CD4-positive, alpha-beta T cell (primary cell): ENCODE results near the gene POLH. TPM values are rescaled to one million over a fixed set of nuclear protein-coding genes. Genes with fewer than 3 reads are reported as not detected.

Experiments used
- ATAC-seq: fragments of 200-7000 bp; cut with Tn5 transposase; one replicate; pipeline ENCODE4 v1.10.0; 2022; ENCODE audit warnings: mild to moderate bottlenecking; ENCODE audit not compliant: poor library complexity
- CTCF ChIA-PET: fragments of 350-600 bp; sonication (Branson Sonifier 250); formaldehyde crosslinking; loops from one replicate; lab custom pipeline; 2021; ENCODE audit warnings: antibody characterized with exemption, inconsistent platforms; lab: Charles Lee
- POLR2A ChIA-PET: fragments of 350-600 bp; sonication (Branson Sonifier 250); formaldehyde crosslinking; loops from one replicate; lab custom pipeline; 2021; ENCODE audit warnings: antibody characterized with exemption, inconsistent platforms; lab: Charles Lee
- DNase-seq, 14 experiments: peaks; one replicate each; pipeline ENCODE4 v3.0.0-alpha.2; 2013 to 2020; ENCODE audit warnings: mixed read lengths in 2 of 14
- H3K27ac ChIP-seq, 2 donors: one replicate each; pipeline versions ENCODE4 v1.5.1 to v1.7.0; 2013; ENCODE audit warnings: low read length in 2 of 2, low read depth in 1 of 2, mild to moderate bottlenecking in 1 of 2
- H3K27me3 ChIP-seq, 2 experiments: 1 replicate in 1 of 2; 2 replicates in 1 of 2; pipeline versions ENCODE4 v1.6.1 to v1.7.0; 2013; ENCODE audit warnings: low read length in 2 of 2, control low read depth in 1 of 2, mild to moderate bottlenecking in 1 of 2, moderate library complexity in 1 of 2; ENCODE audit not compliant: insufficient read depth in 2 of 2, control insufficient read depth in 1 of 2
- H3K36me3 ChIP-seq: one replicate; pipeline ENCODE4 v1.6.1; 2013; ENCODE audit warnings: low read length, control low read depth; ENCODE audit not compliant: insufficient read depth
- H3K4me1 ChIP-seq: one replicate; pipeline ENCODE4 v1.6.1; 2013; ENCODE audit warnings: low read length, control low read depth; ENCODE audit not compliant: insufficient read depth
- H3K4me3 ChIP-seq: one replicate; pipeline ENCODE4 v1.5.1; 2013; ENCODE audit warnings: mild to moderate bottlenecking, low read length, moderate library complexity
- H3K9me3 ChIP-seq, 2 experiments: 1 replicate in 1 of 2; 2 replicates in 1 of 2; pipeline versions ENCODE4 v1.6.1 to v1.7.0; 2013; ENCODE audit warnings: low read length in 2 of 2, mild to moderate bottlenecking in 2 of 2, control low read depth in 1 of 2, moderate library complexity in 1 of 2; ENCODE audit not compliant: control insufficient read depth in 1 of 2, insufficient read depth in 1 of 2
- H3K27ac Mint-ChIP-seq: one replicate; pipeline ENCODE4 v1.8.0; 2020; ENCODE audit warnings: mixed read lengths
- H3K27me3 Mint-ChIP-seq: one replicate; pipeline ENCODE4 v1.8.0; 2021; ENCODE audit warnings: mixed read lengths
- H3K36me3 Mint-ChIP-seq: one replicate; pipeline ENCODE4 v1.8.0; 2021; ENCODE audit warnings: low read depth, mixed read lengths
- H3K4me1 Mint-ChIP-seq: one replicate; pipeline ENCODE4 v1.8.0; 2021; ENCODE audit warnings: low read depth, mixed read lengths
- H3K4me3 Mint-ChIP-seq: one replicate; pipeline ENCODE4 v1.8.0; 2020; ENCODE audit warnings: mild to moderate bottlenecking, mixed read lengths
- H3K9me3 Mint-ChIP-seq: one replicate; pipeline ENCODE4 v1.8.0; 2020; ENCODE audit warnings: mixed read lengths
- CTCF ChIP-seq: fragments of 200-600 bp; IDR thresholded peaks from one replicate; pipeline ENCODE4 v1.8.0; 2022; ENCODE audit warnings: antibody characterized with exemption, mild to moderate bottlenecking
- intact Hi-C, 2 experiments: fragments of 100-400 bp; cut with DNase I in 1 of 2; cut with micrococcal nuclease in 1 of 2; formaldehyde crosslinking; loops; one replicate each; pipeline versions ENCODE4 v1.15.1 to v1.9.0; 2023 to 2025; cut with DNase I, micrococcal nuclease
- total RNA-seq, 174 experiments: library from RNA in 2 of 174; stranded (reverse) in 2 of 174; gene quantifications; one replicate each; pipeline ENCODE4 v1.2.3 and lab custom pipeline; 2021 to 2026

The POLH gene
- total RNA-seq, 2 experiments from 2014 or later, result 4.2 to 4.4 TPM

DNA sequence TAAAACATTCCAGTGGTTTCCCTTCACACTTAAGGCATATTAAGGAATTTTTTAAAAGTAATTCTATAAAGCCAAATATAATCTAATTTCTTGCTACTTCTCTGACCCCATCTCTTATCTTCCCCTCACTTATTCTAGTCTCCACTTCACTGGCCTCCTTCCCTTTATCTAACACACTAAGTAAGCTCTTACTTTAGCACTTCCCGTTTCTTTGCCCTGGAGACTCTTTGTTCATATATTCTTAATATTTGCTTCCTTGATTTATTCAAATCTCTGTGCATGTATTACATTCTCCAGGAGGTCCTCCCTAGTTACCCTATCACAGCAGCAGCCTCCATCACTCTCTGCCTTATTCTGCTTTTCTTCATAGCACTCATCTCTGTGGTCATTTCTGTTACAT lies 32.8 kb downstream of the POLH start:
- POLR2A ChIA-PET, result interaction anchor here (1.7 kb wide), 1 partner anchor 27 kb away, joined by 4 read pairs; the partner anchor contains the start of gene MAD2L1BP
- no peak overlapping the region for H3K4me3 ChIP-seq
- no peaks in the 10 kb centered on the region for H3K27me3 ChIP-seq
- H3K4me1 Mint-ChIP-seq, result no peaks in the 10 kb centered on the region
- ATAC-seq, result no peak
- TF ChIP-seq CTCF, result no peak
- H3K27ac Mint-ChIP-seq, result no peak overlapping the region
- no peaks in the 10 kb centered on the region for H3K4me1 ChIP-seq
- no peak overlapping the region for H3K4me3 Mint-ChIP-seq
- peaks cover 69% of the 10 kb centered on the region for H3K36me3 Mint-ChIP-seq
- peaks cover 56% of the 10 kb centered on the region for H3K36me3 ChIP-seq
- H3K9me3 ChIP-seq, result no peaks in the 10 kb centered on the region
- H3K27me3 Mint-ChIP-seq, result no peaks in the 10 kb centered on the region
- no peak overlapping the region for H3K27ac ChIP-seq
- intact Hi-C loops, result loop anchor here in 1 of 2 experiments (5.0 to 10.0 kb wide), 3 partner anchors 58 to 468 kb away; no protein-coding TSS in a partner anchor
- CTCF ChIA-PET, result interaction anchor here (0.5 to 2.2 kb wide), 8 partner anchors 9 to 490 kb away, joined by 3 to 8 read pairs (median 4); partner anchors contain the start of gene GTPBP2
- no peak for DNase-seq
- no peaks in the 10 kb centered on the region for H3K9me3 Mint-ChIP-seq

GRCh38 chr6:43609402-43609801 lies 33.4 kb downstream of the POLH start:
- Mint-ChIP-seq H3K36me3 (peaks cover 67% of the 10 kb centered on the region), H3K4me3 (no peak overlapping the region), H3K4me1 (no peaks in the 10 kb centered on the region), H3K27ac (no peak overlapping the region), H3K27me3 (no peaks in the 10 kb centered on the region), H3K9me3 (no peaks in the 10 kb centered on the region)
- H3K4me3 ChIP-seq, result no peak overlapping the region
- ATAC-seq (no peak), DNase-seq (no peak)
- TF ChIP-seq CTCF, result no peak
- intact Hi-C loops, result loop anchor here in 1 of 2 experiments (5.0 to 10.0 kb wide), 3 partner anchors 58 to 468 kb away; no protein-coding TSS in a partner anchor
- no peaks in the 10 kb centered on the region for H3K27me3 ChIP-seq
- peaks cover 56% of the 10 kb centered on the region for H3K36me3 ChIP-seq
- no peaks in the 10 kb centered on the region for H3K9me3 ChIP-seq
- H3K4me1 ChIP-seq, result no peaks in the 10 kb centered on the region
- no peak overlapping the region for H3K27ac ChIP-seq
- ChIA-PET POLR2A (no interaction called here), CTCF (interaction anchor here (1.6 kb wide), 1 partner anchor 20 kb away, joined by 7 read pairs; the partner anchor contains the start of gene GTPBP2)

- peaks cover 53% of the 10 kb centered on the region for H3K36me3 ChIP-seq
- DNase-seq (no peak), ATAC-seq (no peak)
- H3K27me3 ChIP-seq, result no peaks in the 10 kb centered on the region
- H3K9me3 ChIP-seq, result no peaks in the 10 kb centered on the region
- ChIA-PET POLR2A (interaction anchor here (0.6 kb wide), 1 partner anchor 44 kb away, joined by 3 read pairs; no protein-coding TSS in a partner anchor), CTCF (interaction anchor here (0.7 to 1.0 kb wide), 2 partner anchors 10 to 469 kb away, joined by 3 to 4 read pairs; no protein-coding TSS in a partner anchor)
- Mint-ChIP-seq H3K4me3 (no peak overlapping the region), H3K4me1 (no peaks in the 10 kb centered on the region), H3K27me3 (no peaks in the 10 kb centered on the region), H3K27ac (no peak overlapping the region), H3K36me3 (peaks cover 59% of the 10 kb centered on the region), H3K9me3 (no peaks in the 10 kb centered on the region)
- no peak for TF ChIP-seq CTCF
- H3K4me1 ChIP-seq, result no peaks in the 10 kb centered on the region
- no peak overlapping the region for H3K4me3 ChIP-seq
- intact Hi-C loops, result no loop called here
- no peak overlapping the region for H3K27ac ChIP-seq
These were observed 34.4 kb downstream of the POLH start for GRCh38 chr6:43610431-43610830.
